GM15510 (cell line): ENCODE data around the gene CNTNAP2.

Experiments used
- POLR2A ChIP-seq: IDR thresholded peaks from 3 replicates; pipeline ENCODE4 v1.6.1; 2011; ENCODE audit warnings: borderline replicate concordance; ENCODE audit not compliant: insufficient read length; ENCODE audit errors: extremely low read depth

The CNTNAP2 gene

DNA sequence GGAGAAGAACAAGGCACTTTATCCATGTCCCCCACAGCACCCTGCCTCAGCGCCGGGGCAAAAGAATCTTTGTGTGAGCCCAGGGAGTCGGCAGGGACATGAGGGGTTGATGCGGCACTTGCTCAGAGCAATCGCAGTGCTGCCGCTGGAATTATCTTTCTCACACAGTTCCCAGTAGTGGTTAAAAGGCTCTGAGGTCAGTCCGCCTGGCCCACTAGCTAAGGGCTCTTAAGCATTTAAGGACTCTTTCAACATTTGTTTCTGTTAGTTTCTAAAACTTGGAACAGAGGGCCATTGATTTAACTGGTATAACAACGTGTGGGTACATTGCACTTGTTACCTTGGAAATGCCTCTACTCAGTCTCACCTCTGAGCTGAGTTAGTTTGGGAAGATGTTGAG is 2266.0 kb downstream of the CNTNAP2 start:
- TF ChIP-seq POLR2A: no peak

GRCh38 chr7:148383651-148384050 is 2267.1 kb downstream of the CNTNAP2 start:
- no peak for TF ChIP-seq POLR2A

DNA sequence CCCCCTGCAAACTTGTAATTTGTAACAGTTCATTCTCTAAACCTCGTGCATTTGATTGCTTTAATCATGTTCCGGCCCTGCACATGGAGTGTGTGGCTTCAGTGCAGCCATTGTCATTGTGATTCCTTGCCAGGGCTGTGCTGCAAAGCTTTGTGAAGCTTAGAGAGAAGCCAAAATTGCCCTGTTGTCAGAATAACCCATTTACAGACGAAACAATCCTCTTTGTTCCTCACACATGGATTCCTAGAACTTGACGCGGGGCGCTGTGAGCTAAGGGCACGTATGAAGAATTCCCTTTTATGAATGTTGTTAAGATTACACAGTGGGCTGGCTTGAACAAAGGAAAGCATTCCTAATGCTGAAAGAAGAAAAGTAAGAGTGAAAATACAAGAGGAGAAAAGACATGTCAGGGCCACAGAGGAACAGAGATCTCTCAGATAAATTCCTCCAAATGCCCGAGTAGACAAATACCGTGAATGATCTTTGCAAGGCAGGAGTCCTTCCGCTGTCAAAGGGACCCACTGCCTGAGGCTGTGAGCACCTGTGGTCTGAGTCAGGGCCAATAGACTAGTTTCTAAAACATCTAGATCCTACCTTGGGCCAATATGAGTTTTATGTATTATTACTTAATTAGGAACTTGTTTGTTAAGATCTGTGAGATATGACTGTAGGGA is 2268.5 kb downstream of the CNTNAP2 start:
- no peak for TF ChIP-seq POLR2A

DNA sequence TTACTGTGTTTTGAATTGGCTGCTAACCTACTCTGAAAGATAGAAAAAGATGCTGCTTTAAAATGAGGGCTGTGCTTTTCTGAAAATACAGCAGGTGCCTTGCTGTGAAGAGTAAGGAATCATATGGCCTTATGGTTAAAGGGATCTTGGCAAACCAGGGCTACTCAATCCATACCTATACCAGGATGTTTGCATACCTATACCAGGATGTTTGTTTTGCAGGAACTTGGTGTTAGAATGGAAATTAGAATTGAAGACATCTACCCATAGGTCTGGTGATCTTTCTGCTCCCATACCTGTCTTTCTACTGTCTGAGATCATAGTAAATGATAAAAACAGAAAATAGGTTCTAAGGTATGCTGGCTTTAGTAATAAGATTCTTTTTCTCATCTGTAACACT is 2273.8 kb downstream of the CNTNAP2 start:
- TF ChIP-seq POLR2A: no peak

DNA sequence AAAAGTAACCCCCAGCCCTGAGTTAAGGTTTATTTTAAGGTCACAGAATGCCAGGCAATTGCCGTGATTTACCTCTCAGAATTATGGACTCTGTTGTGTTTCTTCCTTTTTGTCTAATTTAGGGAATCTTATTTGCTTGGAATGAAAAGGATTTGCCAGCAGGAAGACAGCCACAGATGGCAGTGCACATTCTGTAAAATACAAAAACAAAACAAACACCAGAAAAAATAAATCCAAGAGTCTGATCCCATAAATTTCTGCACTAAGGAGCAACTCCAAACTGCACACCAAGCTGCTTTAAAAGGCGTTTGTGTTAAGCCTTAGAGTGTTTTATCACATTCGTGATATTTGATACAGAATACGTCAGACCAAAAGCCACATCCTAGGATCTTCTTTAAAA is 2275.0 kb downstream of the CNTNAP2 start:
- TF ChIP-seq POLR2A: no peak

GRCh38 chr7:148394582-148394981 is 2278.0 kb downstream of the CNTNAP2 start:
- TF ChIP-seq POLR2A: no peak

DNA sequence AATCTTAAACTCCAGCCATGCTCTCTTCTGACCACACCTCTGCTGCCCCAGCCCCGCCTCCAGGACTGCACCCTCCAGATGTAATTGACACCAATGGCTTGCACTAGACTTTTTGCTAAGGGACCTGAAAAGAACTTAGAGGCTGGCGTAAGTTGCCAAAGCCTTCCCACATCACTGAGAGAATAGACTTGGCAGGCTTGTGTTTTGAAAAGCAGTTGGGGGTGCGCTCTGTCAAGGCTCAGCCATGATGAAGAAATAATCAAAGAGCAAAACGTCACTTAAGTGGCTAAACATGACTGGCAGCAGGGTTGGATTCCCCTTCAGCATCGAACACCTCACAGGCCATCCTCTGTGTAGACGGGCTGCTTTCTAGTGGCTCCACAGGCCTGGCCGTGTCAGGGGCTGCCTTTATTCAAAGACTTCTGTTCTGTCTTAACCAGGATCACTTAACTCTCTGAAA is 2278.8 kb downstream of the CNTNAP2 start:
- TF ChIP-seq POLR2A: no peak

DNA sequence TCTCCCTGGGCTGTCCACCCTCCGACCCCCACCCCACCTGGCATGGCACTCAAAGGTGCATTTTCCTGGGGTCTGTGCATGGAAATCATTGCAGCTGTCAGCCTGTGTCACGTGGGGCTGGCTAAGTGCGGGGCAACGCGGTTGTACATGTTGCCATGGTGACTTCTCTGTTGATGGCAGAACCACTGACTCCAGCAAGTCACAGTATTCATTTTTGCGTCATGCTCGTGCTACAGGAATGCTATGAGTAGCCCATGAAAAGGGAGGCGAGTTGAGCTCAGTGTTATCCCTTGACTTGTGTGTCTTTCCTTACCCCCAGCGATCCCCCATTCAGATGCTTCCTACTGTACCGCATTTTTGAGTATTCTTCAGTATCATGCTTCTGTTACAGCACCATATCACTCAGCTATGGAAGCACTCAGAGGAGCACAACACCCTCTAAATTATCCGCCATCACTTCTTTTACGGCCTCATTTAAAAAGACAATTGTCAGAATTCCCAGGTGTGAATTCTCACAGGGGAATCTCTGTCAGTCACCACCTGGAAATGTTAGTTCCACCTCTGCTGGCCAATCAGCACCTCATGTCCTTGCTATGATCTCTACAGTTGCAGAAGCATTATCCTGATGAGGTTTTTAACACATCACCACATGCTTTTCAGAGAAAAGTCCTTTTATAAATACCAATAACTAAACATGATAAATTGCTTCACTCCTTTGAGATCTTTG is 2279.6 kb downstream of the CNTNAP2 start:
- TF ChIP-seq POLR2A: no peak

GRCh38 chr7:148397056-148397455 is 2280.5 kb downstream of the CNTNAP2 start:
- no peak for TF ChIP-seq POLR2A

DNA sequence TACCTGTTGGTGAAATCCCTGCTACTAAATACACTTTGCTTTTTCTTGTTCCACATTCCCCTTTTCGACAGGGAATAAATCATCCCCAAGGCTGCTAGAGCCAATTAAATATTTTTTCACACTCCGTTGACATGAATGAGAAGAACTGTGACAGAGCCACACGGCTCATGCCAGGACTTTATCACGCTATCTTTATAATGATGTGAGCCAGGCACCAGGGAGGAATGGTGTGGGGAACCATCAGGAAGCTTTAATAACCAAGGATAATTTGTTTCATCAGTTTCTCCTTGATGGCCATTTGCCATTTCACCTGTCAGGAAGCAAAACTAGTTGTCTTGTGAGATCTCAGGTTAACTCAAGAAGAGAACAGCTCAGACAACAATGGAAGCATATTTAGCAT is 2280.9 kb downstream of the CNTNAP2 start:
- TF ChIP-seq POLR2A: no peak

DNA sequence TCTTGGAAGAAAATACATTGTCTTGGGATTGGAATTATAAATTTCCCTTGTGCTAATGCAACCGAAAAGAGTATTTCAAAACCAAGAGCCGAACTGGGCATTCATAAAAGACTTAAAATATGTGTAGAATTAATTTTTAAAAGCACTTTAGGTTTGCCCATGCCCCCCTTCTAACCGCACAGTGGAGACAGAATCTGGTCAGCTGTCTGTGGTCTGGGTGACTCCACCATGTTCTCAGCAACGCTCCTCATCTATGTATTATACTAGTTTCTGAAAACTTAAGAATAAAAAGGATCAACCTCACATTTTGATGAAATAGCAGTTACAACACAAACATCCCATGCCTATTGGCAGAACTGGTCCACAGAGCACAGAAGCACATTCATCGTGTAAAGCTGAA is 2281.4 kb downstream of the CNTNAP2 start:
- TF ChIP-seq POLR2A: no peak

DNA sequence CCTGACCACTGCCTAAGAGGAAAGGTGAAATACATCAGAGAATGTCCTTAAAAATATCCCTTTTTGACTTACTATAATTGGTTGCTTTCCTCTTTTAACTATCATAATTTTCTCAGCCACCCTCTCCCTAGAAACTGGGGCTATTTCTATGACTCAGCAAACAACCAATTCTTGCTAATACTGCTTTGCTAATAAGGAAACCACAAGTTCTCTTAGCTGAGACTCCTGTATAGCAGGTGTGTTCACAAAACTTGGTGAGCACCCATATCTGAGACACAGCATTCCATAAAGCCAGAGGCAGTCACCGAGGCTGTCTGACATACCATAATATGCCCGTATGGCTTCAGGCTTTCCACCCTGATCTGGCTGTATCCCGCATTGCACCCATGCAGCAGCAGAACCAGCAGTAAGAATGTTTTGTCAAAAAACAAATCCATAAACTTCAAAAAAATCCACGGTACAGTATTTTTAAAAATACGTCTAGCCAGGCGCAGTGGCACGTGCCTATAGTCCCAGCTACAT is 2282.3 kb downstream of the CNTNAP2 start:
- no peak for TF ChIP-seq POLR2A

DNA sequence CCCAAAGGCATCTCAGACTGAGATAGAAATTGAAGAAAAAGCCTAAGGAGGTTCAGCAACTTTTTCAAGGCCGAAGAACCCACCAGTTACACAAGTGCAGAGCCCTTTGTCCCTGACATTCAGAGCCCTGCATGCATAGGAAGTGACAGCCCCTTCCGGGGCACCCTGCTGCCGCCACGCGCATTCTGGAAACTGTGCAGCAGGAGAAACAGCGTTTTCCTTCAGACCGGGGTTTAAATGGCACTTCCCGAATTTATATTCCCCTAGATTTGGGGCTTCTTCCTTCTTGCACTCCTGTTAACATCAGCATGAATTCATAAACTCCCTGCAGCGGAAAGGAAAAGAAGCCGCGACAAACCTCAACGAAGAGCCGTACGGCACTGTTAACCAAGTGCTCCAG is 2283.5 kb downstream of the CNTNAP2 start:
- TF ChIP-seq POLR2A: no peak

GRCh38 chr7:148402159-148402558 is 2285.6 kb downstream of the CNTNAP2 start:
- no peak for TF ChIP-seq POLR2A

- TF ChIP-seq POLR2A: no peak
Observed at GRCh38 chr7:148403466-148403993, 2286.9 kb downstream of the CNTNAP2 start.

- TF ChIP-seq POLR2A: no peak
Observed at GRCh38 chr7:148408307-148408706, 2291.7 kb downstream of the CNTNAP2 start.
